K562 (cell line): ENCODE results near the gene WTAP. TPM values are rescaled to one million over a fixed set of nuclear protein-coding genes. Genes with fewer than 3 reads are reported as not detected.

Source experiments
- CXXC5 ChIP-seq: fragments of 250-450 bp; sonication (Bioruptor Pico); IDR thresholded peaks from 2 replicates; pipeline ENCODE4 v1.8.0; 2022; ENCODE audit warnings: inconsistent platforms, mild to moderate bottlenecking, moderate library complexity
- ETV5 ChIP-seq: sonication (generic); formaldehyde crosslinking; IDR thresholded peaks from 2 replicates; pipeline ENCODE4 v1.4.0; 2020; ENCODE audit warnings: low read depth, mild to moderate bottlenecking, missing genetic modification reagents
- PCBP1 ChIP-seq: fragments of 200-400 bp; formaldehyde crosslinking; IDR thresholded peaks from 2 replicates; pipeline ENCODE4 v1.6.1; 2018; ENCODE audit warnings: mild to moderate bottlenecking, low read depth, low read length; ENCODE audit not compliant: poor library complexity, severe bottlenecking
- PHF8 ChIP-seq: fragments of 200-600 bp; sonication (generic); IDR thresholded peaks from 2 replicates; pipeline ENCODE4 v1.6.1; 2012; ENCODE audit warnings: mixed run types, mild to moderate bottlenecking, inconsistent platforms, low read length, moderate library complexity, borderline replicate concordance
- POLR2AphosphoS2 ChIP-seq: IDR thresholded peaks from 2 replicates; pipeline ENCODE4 v1.6.1; 2012; ENCODE audit warnings: low read length, improper control_type of control experiment
- PRPF4 ChIP-seq: fragments of 200-400 bp; formaldehyde crosslinking; IDR thresholded peaks from one replicate; pipeline ENCODE4 v1.6.1; 2017; ENCODE audit warnings: low read length, low read depth, mild to moderate bottlenecking; ENCODE audit not compliant: insufficient read depth, poor library complexity, severe bottlenecking
- SREBF1 ChIP-seq: fragments of 150-350 bp; IDR thresholded peaks from 2 replicates; pipeline ENCODE4 v1.6.1; 2014; ENCODE audit warnings: antibody characterized with exemption, low read depth, low read length, borderline replicate concordance
- SRSF3 ChIP-seq: fragments of 200-400 bp; formaldehyde crosslinking; IDR thresholded peaks from 2 replicates; pipeline ENCODE4 v1.6.1; 2016; ENCODE audit warnings: mild to moderate bottlenecking, low read length, moderate library complexity; ENCODE audit not compliant: insufficient read depth
- ZNF197 ChIP-seq: fragments of 200-800 bp; sonication (Bioruptor generic); IDR thresholded peaks from 2 replicates; pipeline ENCODE4 v1.6.1; 2016; ENCODE audit warnings: low read depth, missing genetic modification characterization, missing compliant biosample characterization
- ZNF3 ChIP-seq: fragments of 250-450 bp; sonication (Bioruptor Pico); IDR thresholded peaks from 2 replicates; pipeline ENCODE4 v1.5.0; 2021; ENCODE audit warnings: mild to moderate bottlenecking, moderate library complexity
- polyA plus RNA-seq, 8 experiments: library from polyadenylated mRNA; depleted of rRNA in 4 of 8; stranded (reverse) in 5 of 8; unstranded in 3 of 8; fragments of >200 nt; fragmentation: Nextera tagmentation in 2 of 8; fragmentation: Illumina TruSeq in 1 of 8; extraction: Ambion mirVana in 2 of 8; extraction: Trizol in 1 of 8; gene quantifications; 2 replicates each; pipeline versions ENCODE4 v1.2.1 to v1.2.3, GENCODE V29; 2011 to 2014; ENCODE audit warnings: inconsistent platforms in 1 of 8, missing spikeins in 1 of 8
- total RNA-seq, 7 experiments: library from RNA; depleted of rRNA in 6 of 7; stranded (reverse); fragments of >200 nt in 6 of 7; fragmentation: Illumina TruSeq in 2 of 7; extraction: Trizol in 2 of 7; gene quantifications; 2 replicates each; pipeline versions ENCODE4 v1.2.1 to v1.2.3, GENCODE V29; 2011 to 2021; ENCODE audit warnings: low replicate concordance in 1 of 7
- TF ChIP-seq, protein P1 (sequence below): IDR thresholded peaks from 2 replicates; pipeline ENCODE4 v1.6.1; 2012; ENCODE audit warnings: low read depth, low read length, improper control_type of control experiment, borderline replicate concordance
- TF ChIP-seq, protein P2 (sequence below): fragments of 250-450 bp; sonication (Bioruptor Pico); IDR thresholded peaks from 2 replicates; pipeline ENCODE4 v1.4.0; 2020; ENCODE audit warnings: mild to moderate bottlenecking
- TF ChIP-seq, protein P3 (sequence below), 2 experiments: fragments of 450-650 bp in 1 of 2; sonication (generic) in 1 of 2; formaldehyde crosslinking in 1 of 2; IDR thresholded peaks; 2 replicates each; pipeline versions ENCODE4 v1.7.1 to v1.9.0; 2016 to 2022; ENCODE audit warnings: inconsistent platforms in 1 of 2, mild to moderate bottlenecking in 1 of 2, missing genetic modification reagents in 1 of 2

WTAP gene
- total and polyA plus RNA-seq, 9 of the 15 experiments (the other 6 are each of a cell fraction or from before 2014, with no cell fraction given) = 52.4 to 156 (median 110) TPM

DNA sequence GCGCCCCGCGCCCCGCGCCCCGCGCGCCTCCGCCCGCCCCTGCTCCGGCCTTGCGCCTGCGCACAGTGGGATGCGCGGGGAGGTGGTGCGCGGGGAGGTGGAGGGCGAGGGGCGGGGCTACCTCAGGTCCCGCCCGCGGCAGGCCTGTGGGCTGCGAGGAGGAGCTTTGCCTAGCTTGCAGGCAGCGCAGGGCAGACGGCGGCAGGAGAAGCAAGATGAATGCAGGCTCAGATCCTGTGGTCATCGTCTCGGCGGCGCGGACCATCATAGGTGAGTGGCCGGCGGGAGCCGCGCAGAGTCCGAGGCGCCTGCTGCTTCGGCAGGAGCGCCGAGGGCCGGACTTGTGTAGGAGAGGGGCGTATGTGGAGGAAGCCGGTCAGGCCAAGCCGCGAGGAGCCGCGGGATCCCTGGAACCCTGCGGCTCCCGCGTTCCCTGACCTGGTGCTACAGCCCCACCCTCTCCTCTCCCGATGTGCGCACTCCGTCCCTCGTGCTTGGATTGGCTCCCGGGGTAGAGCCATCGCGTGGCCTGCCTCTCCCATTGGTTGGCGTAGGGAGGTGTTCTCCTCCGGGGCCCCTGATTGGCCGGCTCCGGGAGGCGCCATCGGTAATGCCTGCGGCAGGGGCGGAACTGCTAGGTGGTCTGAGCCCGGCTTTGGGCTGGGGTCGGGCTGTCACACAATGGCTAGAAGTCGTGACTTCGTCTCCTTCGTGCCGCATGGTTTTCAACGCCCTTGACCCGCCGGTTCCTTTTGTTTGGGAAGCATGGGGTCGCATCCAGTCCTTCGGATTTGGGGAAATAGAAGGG, 34.8 kb downstream of the WTAP start, which contains the start of gene ACAT2 (continued):
- TF ChIP-seq PCBP1 = no peak
- TF ChIP-seq ETV5 (CRISPR knock-in tag) = no peak
- TF ChIP-seq PRPF4 = no peak
- peak; percentile 60; the same call in 1 of the 2 replicates for TF ChIP-seq SREBF1
- no peak for TF ChIP-seq ZNF3
- TF ChIP-seq, protein P1, sequence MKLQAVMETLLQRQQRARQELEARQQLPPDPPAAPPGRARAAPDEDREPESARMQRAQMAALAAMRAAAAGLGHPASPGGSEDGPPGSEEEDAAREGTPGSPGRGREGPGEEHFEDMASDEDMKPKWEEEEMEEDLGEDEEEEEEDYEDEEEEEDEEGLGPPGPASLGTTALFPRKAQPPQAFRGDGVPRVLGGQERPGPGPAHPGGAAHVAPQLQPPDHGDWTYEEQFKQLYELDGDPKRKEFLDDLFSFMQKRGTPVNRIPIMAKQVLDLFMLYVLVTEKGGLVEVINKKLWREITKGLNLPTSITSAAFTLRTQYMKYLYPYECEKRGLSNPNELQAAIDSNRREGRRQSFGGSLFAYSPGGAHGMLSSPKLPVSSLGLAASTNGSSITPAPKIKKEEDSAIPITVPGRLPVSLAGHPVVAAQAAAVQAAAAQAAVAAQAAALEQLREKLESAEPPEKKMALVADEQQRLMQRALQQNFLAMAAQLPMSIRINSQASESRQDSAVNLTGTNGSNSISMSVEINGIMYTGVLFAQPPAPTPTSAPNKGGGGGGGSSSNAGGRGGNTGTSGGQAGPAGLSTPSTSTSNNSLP = no peak
- TF ChIP-seq, protein P2, sequence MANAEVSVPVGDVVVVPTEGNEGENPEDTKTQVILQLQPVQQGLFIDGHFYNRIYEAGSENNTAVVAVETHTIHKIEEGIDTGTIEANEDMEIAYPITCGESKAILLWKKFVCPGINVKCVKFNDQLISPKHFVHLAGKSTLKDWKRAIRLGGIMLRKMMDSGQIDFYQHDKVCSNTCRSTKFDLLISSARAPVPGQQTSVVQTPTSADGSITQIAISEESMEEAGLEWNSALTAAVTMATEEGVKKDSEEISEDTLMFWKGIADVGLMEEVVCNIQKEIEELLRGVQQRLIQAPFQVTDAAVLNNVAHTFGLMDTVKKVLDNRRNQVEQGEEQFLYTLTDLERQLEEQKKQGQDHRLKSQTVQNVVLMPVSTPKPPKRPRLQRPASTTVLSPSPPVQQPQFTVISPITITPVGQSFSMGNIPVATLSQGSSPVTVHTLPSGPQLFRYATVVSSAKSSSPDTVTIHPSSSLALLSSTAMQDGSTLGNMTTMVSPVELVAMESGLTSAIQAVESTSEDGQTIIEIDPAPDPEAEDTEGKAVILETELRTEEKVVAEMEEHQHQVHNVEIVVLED (CRISPR knock-in tag) = 0 out of 2 replicates have a peak, but pooled peaks have one; percentile 12
- TF ChIP-seq ZNF197 (CRISPR knock-in tag) = no peak
- TF ChIP-seq SRSF3 = no peak
- TF ChIP-seq POLR2AphosphoS2 = peak; percentile 35; the same call in 1 of the 2 replicates
- TF ChIP-seq CXXC5 = peak; percentile 91
- TF ChIP-seq, protein P3, sequence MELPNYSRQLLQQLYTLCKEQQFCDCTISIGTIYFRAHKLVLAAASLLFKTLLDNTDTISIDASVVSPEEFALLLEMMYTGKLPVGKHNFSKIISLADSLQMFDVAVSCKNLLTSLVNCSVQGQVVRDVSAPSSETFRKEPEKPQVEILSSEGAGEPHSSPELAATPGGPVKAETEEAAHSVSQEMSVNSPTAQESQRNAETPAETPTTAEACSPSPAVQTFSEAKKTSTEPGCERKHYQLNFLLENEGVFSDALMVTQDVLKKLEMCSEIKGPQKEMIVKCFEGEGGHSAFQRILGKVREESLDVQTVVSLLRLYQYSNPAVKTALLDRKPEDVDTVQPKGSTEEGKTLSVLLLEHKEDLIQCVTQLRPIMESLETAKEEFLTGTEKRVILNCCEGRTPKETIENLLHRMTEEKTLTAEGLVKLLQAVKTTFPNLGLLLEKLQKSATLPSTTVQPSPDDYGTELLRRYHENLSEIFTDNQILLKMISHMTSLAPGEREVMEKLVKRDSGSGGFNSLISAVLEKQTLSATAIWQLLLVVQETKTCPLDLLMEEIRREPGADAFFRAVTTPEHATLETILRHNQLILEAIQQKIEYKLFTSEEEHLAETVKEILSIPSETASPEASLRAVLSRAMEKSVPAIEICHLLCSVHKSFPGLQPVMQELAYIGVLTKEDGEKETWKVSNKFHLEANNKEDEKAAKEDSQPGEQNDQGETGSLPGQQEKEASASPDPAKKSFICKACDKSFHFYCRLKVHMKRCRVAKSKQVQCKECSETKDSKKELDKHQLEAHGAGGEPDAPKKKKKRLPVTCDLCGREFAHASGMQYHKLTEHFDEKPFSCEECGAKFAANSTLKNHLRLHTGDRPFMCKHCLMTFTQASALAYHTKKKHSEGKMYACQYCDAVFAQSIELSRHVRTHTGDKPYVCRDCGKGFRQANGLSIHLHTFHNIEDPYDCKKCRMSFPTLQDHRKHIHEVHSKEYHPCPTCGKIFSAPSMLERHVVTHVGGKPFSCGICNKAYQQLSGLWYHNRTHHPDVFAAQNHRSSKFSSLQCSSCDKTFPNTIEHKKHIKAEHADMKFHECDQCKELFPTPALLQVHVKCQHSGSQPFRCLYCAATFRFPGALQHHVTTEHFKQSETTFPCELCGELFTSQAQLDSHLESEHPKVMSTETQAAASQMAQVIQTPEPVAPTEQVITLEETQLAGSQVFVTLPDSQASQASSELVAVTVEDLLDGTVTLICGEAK (IDR thresholded peaks at IDR 0.05) = peak; percentile 5; the same call in 1 of the 2 replicates
- TF ChIP-seq, protein P3 (CRISPR knock-in tag; IDR thresholded peaks at IDR 0.05) = no peak
- TF ChIP-seq PHF8 = peak; percentile 96
